Raji (cell line): ENCODE measurements around the gene SMG7.

ENCODE experiments used
- POLR2A ChIP-seq: IDR thresholded peaks from 2 replicates; pipeline ENCODE4 v1.6.1; 2011; ENCODE audit warnings: low read depth, low read length, control low read depth; ENCODE audit not compliant: insufficient read depth

The SMG7 gene

GRCh38 chr1:183472488-183473216 is at the start of gene SMG7:
TSS of gene SMG7 (plus strand) at chr1:183472499. CDS start at chr1:183472621, 122 bp downstream.
- no peak for TF ChIP-seq POLR2A

- no peak for TF ChIP-seq POLR2A
Observed at GRCh38 chr1:183423541-183423940, 48.8 kb upstream of the SMG7 start.

DNA sequence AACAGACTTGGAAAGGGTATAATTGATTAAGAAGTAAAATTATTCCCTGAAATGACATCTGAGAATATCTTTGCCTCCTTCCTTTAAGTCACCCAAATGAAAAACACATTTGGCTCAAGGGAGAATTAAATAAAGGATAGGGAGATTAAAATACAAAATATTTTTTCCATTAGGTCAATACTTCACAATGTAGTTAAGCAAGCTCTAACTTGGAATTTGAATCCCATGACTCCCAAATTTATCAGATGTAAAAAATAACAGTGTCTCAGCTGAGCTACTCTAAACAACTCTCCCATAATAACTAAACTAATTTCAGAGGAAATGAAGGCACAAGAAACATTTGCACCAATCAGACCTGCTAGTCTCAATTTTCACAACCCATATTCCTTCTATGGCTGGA is 47.6 kb upstream of the SMG7 start:
- no peak for TF ChIP-seq POLR2A

GRCh38 chr1:183431840-183432547 is 40.3 kb upstream of the SMG7 start:
- TF ChIP-seq POLR2A = no peak

- no peak for TF ChIP-seq POLR2A
Observed at GRCh38 chr1:183432548-183432875, 39.8 kb upstream of the SMG7 start.

DNA sequence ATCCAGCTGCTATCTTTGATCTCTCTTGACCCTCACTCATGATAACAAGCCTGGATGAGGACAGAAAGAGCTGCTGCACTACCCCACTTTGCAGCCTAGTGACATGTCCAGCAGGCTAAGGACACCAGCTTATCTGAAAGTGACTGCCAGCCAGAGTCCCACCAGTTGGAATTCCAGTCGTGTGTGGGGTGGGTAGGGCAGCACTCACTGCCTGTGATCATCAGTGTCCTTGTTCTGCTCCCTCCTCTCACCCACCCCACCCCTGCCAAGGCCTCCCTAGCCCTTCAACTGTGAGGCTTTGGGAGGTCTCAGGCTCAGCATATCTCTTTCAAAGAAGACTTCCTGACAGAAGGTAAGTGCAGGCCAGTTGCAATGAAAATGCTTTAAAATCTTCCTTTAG is 38.6 kb upstream of the SMG7 start:
- no peak for TF ChIP-seq POLR2A

DNA sequence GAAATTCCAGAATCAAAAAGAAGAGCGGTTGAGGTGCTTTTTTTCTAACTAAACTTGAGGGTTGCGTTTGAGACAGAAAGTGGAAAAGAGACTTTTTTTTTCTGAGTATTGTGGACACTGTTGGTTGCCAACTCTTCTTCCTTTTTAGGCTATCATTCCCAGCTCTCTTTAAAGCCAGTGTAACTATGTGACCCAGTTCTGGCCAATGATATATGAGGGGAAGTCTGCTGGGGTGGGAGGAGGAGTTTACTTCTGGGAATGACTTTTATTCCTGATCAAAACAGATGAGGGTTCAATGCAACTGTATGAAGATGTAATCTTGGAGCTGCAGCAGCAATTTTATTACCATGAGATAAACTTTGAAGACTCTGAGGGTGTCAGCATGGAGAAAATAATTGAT is 36.8 kb upstream of the SMG7 start:
- no peak for TF ChIP-seq POLR2A

DNA sequence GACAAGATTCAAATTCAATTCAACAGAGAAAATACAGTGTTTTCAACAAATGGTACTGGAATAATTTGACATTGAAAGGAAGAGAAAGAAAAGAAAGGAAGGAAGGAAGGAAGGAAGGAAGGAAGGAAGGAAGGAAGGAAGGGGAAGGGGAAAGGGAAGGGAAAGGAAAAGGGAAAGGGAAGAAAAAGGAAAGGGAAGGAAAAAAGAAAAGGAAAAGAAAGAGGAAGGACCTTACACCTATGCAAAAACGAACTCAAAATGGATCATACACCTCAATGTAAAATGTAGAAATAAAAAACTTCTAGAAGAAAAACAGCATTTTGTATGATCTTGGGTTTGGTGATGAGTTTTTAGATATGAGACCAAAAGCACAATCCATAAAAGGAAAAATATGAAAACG is 34.2 kb upstream of the SMG7 start:
- TF ChIP-seq POLR2A = no peak

GRCh38 chr1:183443011-183443410 is 29.3 kb upstream of the SMG7 start:
- no peak for TF ChIP-seq POLR2A

DNA sequence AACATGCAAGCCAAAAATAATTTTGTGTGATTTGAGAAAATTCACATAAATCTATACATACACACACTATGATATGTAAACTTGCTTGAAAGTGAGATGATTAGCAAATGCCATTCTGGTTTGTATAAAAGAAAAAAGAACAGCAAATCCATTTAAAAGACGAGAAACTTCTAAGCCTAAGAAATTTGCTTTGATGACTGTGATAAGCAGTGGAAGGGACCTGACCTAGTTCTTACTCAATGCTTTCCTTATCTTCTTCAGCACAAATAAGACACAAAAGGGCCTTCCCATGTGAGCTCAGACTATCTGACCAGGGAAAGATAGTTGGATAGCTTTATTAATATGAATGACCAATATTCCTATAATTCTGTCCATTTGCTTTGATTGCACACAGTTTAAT is 28.8 kb upstream of the SMG7 start:
- no peak for TF ChIP-seq POLR2A

DNA sequence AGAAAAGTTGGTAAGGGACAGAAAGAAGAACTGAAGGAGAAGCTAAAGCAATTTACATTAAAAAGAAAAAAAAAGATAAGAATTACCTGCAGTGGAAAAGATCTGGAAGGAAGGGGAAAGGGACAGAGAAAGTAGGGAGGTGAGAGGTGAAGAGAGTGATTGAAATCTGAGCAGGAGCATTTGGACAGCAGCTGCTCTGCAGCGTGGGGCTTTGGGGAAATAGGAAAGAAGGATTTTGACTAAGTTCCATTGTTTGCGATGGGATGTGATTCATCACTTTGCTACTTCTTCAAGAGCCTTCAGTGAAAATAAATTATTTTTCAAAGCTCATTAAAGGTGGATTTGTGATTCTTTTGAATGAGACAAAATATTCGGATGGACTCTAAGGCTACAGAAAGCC is 28.1 kb upstream of the SMG7 start:
- TF ChIP-seq POLR2A = no peak

- no peak for TF ChIP-seq POLR2A
Observed at GRCh38 chr1:183449223-183449770, 23.0 kb upstream of the SMG7 start.

- TF ChIP-seq POLR2A = no peak
Observed at GRCh38 chr1:183450093-183450492, 22.2 kb upstream of the SMG7 start.

- TF ChIP-seq POLR2A = no peak
Observed at GRCh38 chr1:183454377-183454776, 17.9 kb upstream of the SMG7 start.

- TF ChIP-seq POLR2A = no peak
Observed at GRCh38 chr1:183456826-183457225, 15.5 kb upstream of the SMG7 start.

DNA sequence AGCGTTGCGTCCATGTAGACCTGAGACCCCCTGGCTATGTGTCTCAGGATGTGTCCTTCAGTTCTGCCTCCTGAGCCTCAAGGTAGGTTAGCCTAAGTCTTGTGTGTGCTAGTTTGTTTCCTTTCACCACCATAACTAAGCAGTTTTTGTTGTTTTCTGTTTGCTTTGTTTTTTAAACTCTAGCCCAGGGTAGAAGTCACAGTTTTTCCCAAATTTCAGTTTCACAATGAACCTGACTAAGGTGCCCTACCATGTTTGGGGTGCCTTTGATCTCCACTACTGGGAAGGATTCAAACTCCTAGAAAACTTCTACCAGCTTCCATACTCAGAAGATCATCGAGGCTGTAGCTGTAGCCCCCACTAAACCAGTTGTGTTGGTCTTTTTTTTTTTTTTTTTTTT is 14.8 kb upstream of the SMG7 start:
- TF ChIP-seq POLR2A = no peak
